Measurements from ENCODE around the gene DROSHA. TPM values are rescaled to one million over a fixed set of nuclear protein-coding genes. Genes with fewer than 3 reads are reported as not detected.

Gene DROSHA
- 43.5 and 57.5 TPM in 2 replicates for total RNA-seq

GRCh38 chr5:31531888-31532547 is at the start of gene DROSHA, which contains the start of gene C5orf22:
Gene DROSHA (minus strand): TSS chr5:31532093. CDS start chr5:31529059, 3,034 bp downstream.
Gene C5orf22 (plus strand): TSS chr5:31532301. CDS start chr5:31532393, 92 bp downstream.

Other genes with a start within 250 kb of the DROSHA start
- gene C5orf22, start 208 bp upstream of the DROSHA start, total RNA-seq, result 17.7 and 22.4 TPM in 2 replicates
- 0.50 and 1.7 TPM in 2 replicates for gene PDZD2, start 107.0 kb upstream of the DROSHA start, total RNA-seq